Measurements from ENCODE around the gene TSSK3.
A peak's percentile ranks its signal among the peaks of the same experiment; 100 is the strongest.
"Not testable (repeated sequence)": the region's sequence is repeated elsewhere in the genome, so short reads cannot be mapped to it uniquely, and the experiment has no call there.

The TSSK3 gene

GRCh38 chr1:32350785-32351398 lies 11.4 kb upstream of the TSSK3 start:
- peak overlapping the region; percentile 78 for H3K27ac ChIP-seq
- TF ChIP-seq Cebpa-rat (IDR thresholded peaks at IDR 0.05) = no peak
- no peaks in the 10 kb centered on the region for H3K36me3 ChIP-seq
- no peaks in the 10 kb centered on the region for H3K27me3 ChIP-seq
- peak overlapping the region; percentile 88 for H3K4me3 ChIP-seq
- H3K9me3 ChIP-seq = peaks cover 4% of the 10 kb centered on the region; the same call in 1 of the 2 replicates
- peak overlapping the region; percentile 88 for H3K4me2 ChIP-seq
- peak overlapping the region; percentile 67; the same call in 1 of the 2 replicates for H3K9ac ChIP-seq
- peaks cover 78% of the 10 kb centered on the region for H3K4me1 ChIP-seq
- no peaks in the 10 kb centered on the region for H4K20me1 ChIP-seq

DNA sequence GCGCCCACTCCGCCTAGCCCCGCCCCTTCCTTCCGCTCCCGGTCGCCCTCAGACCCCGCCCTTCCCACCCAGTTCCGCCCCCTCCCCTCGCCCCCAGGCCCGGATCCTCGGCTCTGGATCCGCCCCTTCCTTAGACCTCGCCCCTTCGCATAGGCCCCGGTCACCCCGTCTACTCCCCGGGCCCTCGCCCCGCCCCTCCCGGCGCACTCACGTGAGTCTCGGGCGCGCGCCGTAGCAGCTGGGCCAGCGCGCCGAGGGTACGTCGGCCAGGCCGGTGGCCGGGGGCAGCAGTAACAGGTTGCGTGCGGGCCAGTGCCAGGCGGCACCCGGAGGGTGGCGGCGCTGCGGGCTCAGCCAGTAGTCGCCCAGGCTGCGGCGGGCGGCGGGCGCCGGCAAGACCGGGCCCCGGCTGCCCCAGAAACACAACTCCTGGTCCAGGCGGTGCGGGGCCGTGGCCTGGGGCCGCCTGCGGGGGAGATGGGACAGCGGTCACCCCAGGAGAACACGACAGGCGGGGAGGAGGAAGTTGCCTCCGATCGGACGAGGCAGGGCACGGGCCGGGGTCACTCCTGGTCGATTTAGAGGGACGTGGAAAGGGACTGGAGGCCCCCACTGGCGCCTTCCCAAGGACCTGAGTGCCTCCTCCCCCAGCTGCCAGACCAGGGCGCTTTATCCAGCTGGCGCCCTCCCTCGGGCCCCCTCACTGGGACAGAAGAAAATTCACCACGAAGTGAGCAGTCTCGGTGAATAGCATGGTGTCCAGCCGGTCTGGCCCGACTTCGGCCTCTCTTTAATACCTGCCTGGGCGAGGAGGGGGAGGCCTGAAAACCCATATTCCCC lies 10.7 kb upstream of the TSSK3 start:
- Histone ChIP-seq H3K4me3 (peak overlapping the region; percentile 88), H3K4me1 (peaks cover 71% of the 10 kb centered on the region), H3K27ac (peak overlapping the region; percentile 94), H4K20me1 (no peaks in the 10 kb centered on the region), H3K36me3 (no peaks in the 10 kb centered on the region), H3K9me3 (peaks cover 4% of the 10 kb centered on the region; the same call in 1 of the 2 replicates), H3K9ac (peak overlapping the region; percentile 92), H3K27me3 (no peaks in the 10 kb centered on the region), H3K4me2 (peak overlapping the region; percentile 99)
- no peak for TF ChIP-seq Cebpa-rat (IDR thresholded peaks at IDR 0.05)

- H3K27ac ChIP-seq = peak overlapping the region; percentile 94
- peak overlapping the region; percentile 92 for H3K9ac ChIP-seq
These were observed 10.0 kb upstream of the TSSK3 start for GRCh38 chr1:32352239-32352745.

GRCh38 chr1:32352831-32353383 lies 9.4 kb upstream of the TSSK3 start:
- no peak for TF ChIP-seq Cebpa-rat (IDR thresholded peaks at IDR 0.05)
- H3K27ac ChIP-seq = peak overlapping the region; percentile 94; the same call in 1 of the 2 replicates

More at GRCh38 chr1:32352239-32352745, 10.0 kb upstream of the TSSK3 start:
- H3K9me3 ChIP-seq = peaks cover 4% of the 10 kb centered on the region; the same call in 1 of the 2 replicates
- peak overlapping the region; percentile 88 for H3K4me3 ChIP-seq
- no peaks in the 10 kb centered on the region for H4K20me1 ChIP-seq
- no peaks in the 10 kb centered on the region for H3K27me3 ChIP-seq
- H3K4me2 ChIP-seq = peak overlapping the region; percentile 99
- peaks cover 64% of the 10 kb centered on the region for H3K4me1 ChIP-seq
- no peaks in the 10 kb centered on the region for H3K36me3 ChIP-seq
- TF ChIP-seq Cebpa-rat (IDR thresholded peaks at IDR 0.05) = no peak

GRCh38 chr1:32353431-32353830 lies 8.9 kb upstream of the TSSK3 start:
- Histone ChIP-seq H3K4me3 (no peak overlapping the region), H3K27me3 (no peaks in the 10 kb centered on the region), H3K27ac (0 out of 2 replicates have a peak overlapping the region, but pooled peaks have one; percentile 3), H3K4me2 (peak overlapping the region; percentile 99), H4K20me1 (no peaks in the 10 kb centered on the region), H3K9ac (no peak overlapping the region; the same call in 1 of the 2 replicates), H3K36me3 (no peaks in the 10 kb centered on the region), H3K9me3 (peaks cover 4% of the 10 kb centered on the region; the same call in 1 of the 2 replicates), H3K4me1 (peaks cover 57% of the 10 kb centered on the region)
- TF ChIP-seq Cebpa-rat (IDR thresholded peaks at IDR 0.05) = no peak

More at GRCh38 chr1:32352831-32353383, 9.4 kb upstream of the TSSK3 start:
- H3K36me3 ChIP-seq = no peaks in the 10 kb centered on the region
- H3K9me3 ChIP-seq = peaks cover 4% of the 10 kb centered on the region; the same call in 1 of the 2 replicates
- no peak overlapping the region for H3K4me3 ChIP-seq
- no peaks in the 10 kb centered on the region for H4K20me1 ChIP-seq
- peak overlapping the region; percentile 99 for H3K4me2 ChIP-seq
- H3K4me1 ChIP-seq = peaks cover 62% of the 10 kb centered on the region
- no peaks in the 10 kb centered on the region for H3K27me3 ChIP-seq
- peak overlapping the region; percentile 92; the same call in 1 of the 2 replicates for H3K9ac ChIP-seq

DNA sequence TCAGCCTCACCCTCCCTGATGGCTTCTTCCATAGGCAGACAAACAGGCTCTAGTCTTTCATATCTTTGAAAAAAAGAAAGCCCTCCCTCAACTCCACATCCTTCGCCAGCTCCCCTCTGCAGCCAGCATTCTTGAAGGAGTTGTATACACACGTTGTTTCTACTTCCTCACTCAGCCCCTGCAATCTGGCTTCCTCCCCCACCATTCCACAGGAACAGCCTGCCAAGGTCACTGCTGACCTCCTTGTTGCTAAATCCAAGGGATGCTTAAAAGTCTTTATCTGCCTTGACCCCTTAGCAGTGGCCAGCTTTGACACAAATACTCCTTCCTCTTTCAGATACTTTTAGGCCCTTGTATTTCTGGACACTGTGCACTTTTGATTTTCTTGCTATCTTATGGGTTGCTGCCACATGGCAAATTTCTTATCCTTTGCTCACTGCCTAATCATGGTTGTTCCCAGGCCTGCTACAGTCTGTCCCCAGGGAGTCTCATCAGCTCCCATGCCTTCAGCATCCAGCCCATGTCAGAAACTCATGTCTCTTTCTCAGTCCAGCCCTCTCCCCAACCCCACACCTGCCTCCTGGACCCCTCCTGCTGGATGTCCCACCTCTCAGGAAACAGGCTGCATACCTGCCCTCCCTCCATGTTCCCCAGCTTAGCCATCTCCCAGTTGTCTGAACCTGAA lies 8.3 kb upstream of the TSSK3 start:
- no peak overlapping the region for H3K4me3 ChIP-seq
- H3K9ac ChIP-seq = no peak overlapping the region
- H3K36me3 ChIP-seq = no peaks in the 10 kb centered on the region
- H3K27ac ChIP-seq = 0 out of 2 replicates have a peak overlapping the region, but pooled peaks have one; percentile 3
- no peaks in the 10 kb centered on the region for H3K27me3 ChIP-seq
- no peak for TF ChIP-seq Cebpa-rat (IDR thresholded peaks at IDR 0.05)
- peaks cover 4% of the 10 kb centered on the region; the same call in 1 of the 2 replicates for H3K9me3 ChIP-seq
- H3K4me1 ChIP-seq = peaks cover 52% of the 10 kb centered on the region
- H4K20me1 ChIP-seq = no peaks in the 10 kb centered on the region
- peak overlapping the region; percentile 99 for H3K4me2 ChIP-seq

DNA sequence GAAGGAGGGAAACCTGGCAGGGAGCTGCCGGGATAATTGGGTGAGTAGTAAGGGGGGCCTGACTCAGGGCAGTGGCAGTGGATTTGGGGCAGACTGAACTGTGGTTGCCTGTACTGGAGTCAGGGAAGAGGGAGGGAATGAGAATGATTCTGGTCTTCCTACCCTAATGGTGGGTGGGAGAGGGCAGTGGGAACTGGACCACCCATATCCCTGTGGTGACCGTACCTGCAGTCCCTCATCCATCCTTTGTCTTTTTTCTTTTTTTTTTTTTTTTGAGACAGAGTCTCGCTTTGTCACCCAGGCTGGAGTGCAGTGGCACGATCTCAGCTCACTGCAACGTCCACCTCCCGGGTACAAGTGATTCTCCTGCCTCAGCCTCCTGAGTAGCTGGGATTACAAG lies 6.6 kb upstream of the TSSK3 start:
- not testable (repeated sequence) for H3K27ac ChIP-seq, H3K27me3 ChIP-seq, H3K36me3 ChIP-seq, H3K4me2 ChIP-seq, H3K9me3 ChIP-seq, H3K9ac ChIP-seq, H3K4me3 ChIP-seq, H4K20me1 ChIP-seq
- H3K4me1 ChIP-seq = peaks cover 52% of the 10 kb centered on the region

- Histone ChIP-seq H3K9ac (no peak overlapping the region), H3K4me2 (no peak overlapping the region), H3K9me3 (no peaks in the 10 kb centered on the region), H4K20me1 (no peaks in the 10 kb centered on the region), H3K4me3 (no peak overlapping the region), H3K36me3 (no peaks in the 10 kb centered on the region), H3K27me3 (peaks cover 12% of the 10 kb centered on the region), H3K4me1 (peaks cover 57% of the 10 kb centered on the region), H3K27ac (no peak overlapping the region)
- TF ChIP-seq Cebpa-rat (IDR thresholded peaks at IDR 0.05) = no peak
These were observed 5.9 kb upstream of the TSSK3 start for GRCh38 chr1:32356478-32356877.

DNA sequence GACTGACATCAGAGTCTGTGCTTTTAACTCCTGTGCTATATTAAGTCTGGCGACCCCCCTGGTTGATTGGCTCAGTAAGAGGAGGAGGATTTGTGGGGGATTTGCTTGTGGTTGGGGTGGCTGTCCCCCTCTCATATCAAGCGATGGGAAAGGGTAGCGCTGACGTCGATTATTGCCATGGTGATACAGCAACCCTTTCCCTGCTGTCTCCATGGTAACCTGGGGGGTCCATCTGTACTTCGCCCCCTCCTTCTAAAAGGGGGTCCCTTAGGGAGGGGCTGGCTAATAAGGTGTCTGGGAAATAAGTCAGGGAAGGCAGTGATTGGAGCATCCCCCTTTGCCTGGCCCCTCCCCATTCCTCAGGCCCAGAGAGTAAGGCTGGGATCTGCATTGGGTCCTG lies 4.7 kb upstream of the TSSK3 start:
- Histone ChIP-seq H3K27ac (no peak overlapping the region), H3K36me3 (0 out of 2 replicates have a peak, but pooled peaks cover 2% of the 10 kb centered on the region), H3K9ac (no peak overlapping the region), H3K9me3 (no peaks in the 10 kb centered on the region), H3K27me3 (peaks cover 23% of the 10 kb centered on the region), H4K20me1 (peaks cover 10% of the 10 kb centered on the region), H3K4me3 (no peak overlapping the region), H3K4me2 (no peak overlapping the region), H3K4me1 (peaks cover 58% of the 10 kb centered on the region)
- TF ChIP-seq Cebpa-rat (IDR thresholded peaks at IDR 0.05) = no peak

All from BLaER1 (cell line).